UCSD-AML1 (cell line): ENCODE measurements around the gene MVD.

ENCODE experiments used
- DNase-seq: peaks from one replicate; lab custom pipeline; 2025; ENCODE audit not compliant: unreplicated experiment; lab: John Stamatoyannopoulos, UW

MVD gene

GRCh38 chr16:88697831-88698615 lies 35.1 kb upstream of the MVD start:
- no peak for DNase-seq

GRCh38 chr16:88697116-88697830 lies 34.4 kb upstream of the MVD start:
- no peak for DNase-seq

GRCh38 chr16:88696441-88696840 lies 33.5 kb upstream of the MVD start:
- DNase-seq: no peak

GRCh38 chr16:88695753-88696152 lies 32.9 kb upstream of the MVD start:
- DNase-seq: no peak

- DNase-seq: no peak
Measured at GRCh38 chr16:88695218-88695617, 32.3 kb upstream of the MVD start.

- no peak for DNase-seq
Measured at GRCh38 chr16:88694221-88695087, 31.6 kb upstream of the MVD start.

- DNase-seq: no peak
Measured at GRCh38 chr16:88693420-88694177, 30.7 kb upstream of the MVD start.

GRCh38 chr16:88692861-88693260 lies 30.0 kb upstream of the MVD start:
- no peak for DNase-seq

- peak; percentile 86 for DNase-seq
Measured at GRCh38 chr16:88691924-88692560, 29.2 kb upstream of the MVD start.

- DNase-seq: no peak
Measured at GRCh38 chr16:88691129-88691813, 28.4 kb upstream of the MVD start.

GRCh38 chr16:88690341-88691128 lies 27.6 kb upstream of the MVD start:
- no peak for DNase-seq

GRCh38 chr16:88688013-88688778 lies 25.3 kb upstream of the MVD start:
- DNase-seq: no peak

- DNase-seq: no peak
Measured at GRCh38 chr16:88687676-88688012, 24.8 kb upstream of the MVD start.

- DNase-seq: no peak
Measured at GRCh38 chr16:88687254-88687576, 24.3 kb upstream of the MVD start.

- peak; percentile 90 for DNase-seq
Measured at GRCh38 chr16:88686439-88687253, 23.8 kb upstream of the MVD start, which contains the start of gene SNAI3. SNAI3 (minus strand) TSS chr16:88686507; CDS start chr16:88686406, 101 bp downstream.

GRCh38 chr16:88686062-88686438 lies 23.2 kb upstream of the MVD start:
- DNase-seq: peak; percentile 61
